Brain microvascular endothelial cell (primary cell): ENCODE measurements around the gene NCBP3.
A peak's percentile ranks its signal among the peaks of the same experiment; 100 is the strongest.

Experiments used
- DNase-seq: peaks from one replicate; pipeline ENCODE4 v3.0.0-alpha.2; 2020
- H3K27ac ChIP-seq: fragments of 250-450 bp; sonication (Bioruptor Pico); 2 replicates; pipeline ENCODE4 v1.5.1; 2020; ENCODE audit warnings: mild to moderate bottlenecking, moderate library complexity
- H3K27me3 ChIP-seq: fragments of 250-450 bp; sonication (Bioruptor Pico); replicated peaks from 2 replicates; pipeline ENCODE4 v1.5.1; 2020; ENCODE audit warnings: mild to moderate bottlenecking
- H3K36me3 ChIP-seq: fragments of 250-450 bp; sonication (Bioruptor Pico); replicated peaks from 2 replicates; pipeline ENCODE4 v1.5.1; 2020; ENCODE audit warnings: mild to moderate bottlenecking
- H3K4me3 ChIP-seq: 2 replicates; pipeline ENCODE4 v1.5.1; 2011; ENCODE audit warnings: low read depth, mild to moderate bottlenecking, control low read depth, low read length, moderate library complexity
- CTCF ChIP-seq: IDR thresholded peaks from 2 replicates; pipeline ENCODE4 v1.5.1; 2011; ENCODE audit warnings: low read depth, mild to moderate bottlenecking, moderate library complexity, low read length, control low read depth, inconsistent platforms; ENCODE audit errors: missing control alignments
- in situ Hi-C: cut with HindIII; loops from 2 replicates; pipeline ENCODE4 v1.10.0; 2017; ENCODE audit warnings: low sequenced_read_pairs, low pct_ligation_motif_present

NCBP3 gene

DNA sequence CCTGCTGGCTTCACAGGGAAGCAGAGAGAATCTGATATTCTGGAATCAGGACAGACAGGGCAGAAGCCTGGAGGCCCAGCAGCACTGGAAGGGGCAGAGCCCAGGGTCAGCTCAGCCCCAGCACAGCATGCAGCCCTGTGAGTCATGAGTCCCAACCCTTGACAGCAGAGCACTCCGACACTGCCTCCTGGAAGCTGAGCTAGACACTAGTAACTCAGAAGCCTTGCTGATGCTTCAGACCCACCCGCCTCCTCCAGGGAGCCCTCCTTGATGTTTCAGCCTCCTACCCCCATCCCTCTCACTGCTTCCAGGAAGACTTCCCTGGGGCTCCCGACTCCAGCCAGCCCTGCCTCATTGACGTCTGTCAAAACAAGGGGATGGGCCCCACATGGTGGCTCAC is 39.9 kb upstream of the NCBP3 start:
- H3K36me3 ChIP-seq = peaks cover 4% of the 10 kb centered on the region
- H3K27ac ChIP-seq = no peak overlapping the region
- H3K27me3 ChIP-seq = no peaks in the 10 kb centered on the region
- DNase-seq = peak; percentile 81
- H3K4me3 ChIP-seq = no peak overlapping the region
- in situ Hi-C loops = no loop called here
- no peak for TF ChIP-seq CTCF

GRCh38 chr17:3885271-3885670 is 39.2 kb upstream of the NCBP3 start:
- H3K36me3 ChIP-seq = peaks cover 4% of the 10 kb centered on the region
- no peak for TF ChIP-seq CTCF
- in situ Hi-C loops = no loop called here
- H3K4me3 ChIP-seq = no peak overlapping the region
- DNase-seq = no peak
- no peak overlapping the region for H3K27ac ChIP-seq
- H3K27me3 ChIP-seq = no peaks in the 10 kb centered on the region

DNA sequence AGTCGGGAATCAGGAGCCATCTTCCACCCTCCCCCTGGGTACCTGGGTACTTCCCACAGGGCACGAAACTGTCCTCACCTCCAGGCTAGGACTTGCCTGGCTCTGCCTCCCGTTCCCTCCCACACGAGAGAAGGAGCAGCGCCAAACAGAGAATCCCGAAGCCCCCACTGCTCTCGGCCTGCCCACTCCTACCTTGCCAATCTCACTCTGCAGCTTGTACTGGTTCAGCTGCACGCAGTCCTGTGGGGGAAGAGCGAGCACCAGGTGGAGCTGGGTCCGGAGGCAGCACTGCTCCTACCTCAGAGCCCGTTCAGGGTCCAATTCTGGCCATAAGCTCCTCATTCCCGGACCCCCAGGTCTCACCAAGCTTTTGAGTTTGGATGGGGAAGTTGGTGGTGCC is 38.1 kb upstream of the NCBP3 start:
- no peak for DNase-seq
- Histone ChIP-seq H3K27me3 (no peaks in the 10 kb centered on the region), H3K4me3 (no peak overlapping the region), H3K36me3 (peaks cover 4% of the 10 kb centered on the region), H3K27ac (no peak overlapping the region)
- no peak for TF ChIP-seq CTCF
- in situ Hi-C loops = no loop called here

GRCh38 chr17:3882276-3882675 is 36.2 kb upstream of the NCBP3 start:
- TF ChIP-seq CTCF = no peak
- no peak for DNase-seq
- in situ Hi-C loops = no loop called here
- H3K27ac ChIP-seq = no peak overlapping the region
- peaks cover 4% of the 10 kb centered on the region for H3K36me3 ChIP-seq
- H3K27me3 ChIP-seq = no peaks in the 10 kb centered on the region
- no peak overlapping the region for H3K4me3 ChIP-seq

- in situ Hi-C loops = no loop called here
- no peak for TF ChIP-seq CTCF
- no peak for DNase-seq
- Histone ChIP-seq H3K27ac (no peak overlapping the region), H3K4me3 (no peak overlapping the region), H3K36me3 (peaks cover 4% of the 10 kb centered on the region), H3K27me3 (no peaks in the 10 kb centered on the region)
Measured at GRCh38 chr17:3880983-3881382, 34.9 kb upstream of the NCBP3 start.

DNA sequence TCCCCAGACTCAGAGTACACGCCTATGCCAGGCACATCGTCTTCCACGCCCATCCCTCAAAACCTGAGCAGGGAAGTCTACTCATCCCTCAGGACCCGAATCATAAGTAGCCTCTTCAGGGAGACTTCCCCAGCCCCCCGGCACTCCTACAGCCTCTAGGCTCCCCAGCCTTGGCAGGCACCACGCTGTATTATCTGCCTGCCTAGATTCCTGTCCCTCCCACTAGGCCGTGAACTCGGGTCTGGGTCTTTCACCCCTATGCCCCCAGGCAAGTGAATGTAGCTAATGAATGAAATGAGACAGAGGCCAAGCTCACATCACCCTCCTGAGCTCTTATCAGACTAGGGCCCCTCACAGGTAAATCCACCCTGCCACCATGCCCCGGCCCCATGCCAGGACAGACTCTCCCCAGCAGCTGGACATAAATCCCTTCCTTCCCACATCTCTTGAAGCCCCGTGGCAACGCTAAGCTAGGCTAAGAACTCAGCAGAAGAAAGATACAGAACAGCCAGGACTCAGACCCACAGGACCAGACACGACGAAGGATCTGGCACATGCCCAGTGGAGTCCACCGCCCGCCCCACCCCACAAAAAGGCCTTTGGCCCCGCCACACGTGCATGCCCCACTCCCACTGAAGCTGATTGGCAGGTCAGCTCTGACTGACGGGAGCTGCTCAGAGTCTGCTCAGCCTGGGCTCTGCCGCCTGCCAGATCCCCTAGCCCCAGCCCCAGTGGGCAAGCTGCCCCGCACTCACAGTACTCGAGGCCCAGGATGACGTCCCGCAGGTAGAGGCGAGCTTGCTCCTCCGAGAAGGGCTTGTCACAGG is 33.8 kb upstream of the NCBP3 start:
- Histone ChIP-seq H3K4me3 (no peak overlapping the region), H3K27ac (no peak overlapping the region), H3K27me3 (no peaks in the 10 kb centered on the region), H3K36me3 (peaks cover 4% of the 10 kb centered on the region)
- DNase-seq = no peak
- in situ Hi-C loops = no loop called here
- TF ChIP-seq CTCF = no peak
